Measurements from ENCODE around the gene ROR1. TPM values are rescaled to one million over a fixed set of nuclear protein-coding genes. Genes with fewer than 3 reads are reported as not detected.

The ROR1 gene
- total and polyA plus RNA-seq, 9 of the 15 experiments (the other 6 are each of a cell fraction or from before 2014, with no cell fraction given) = 0.02 TPM; not detected in 8

DNA sequence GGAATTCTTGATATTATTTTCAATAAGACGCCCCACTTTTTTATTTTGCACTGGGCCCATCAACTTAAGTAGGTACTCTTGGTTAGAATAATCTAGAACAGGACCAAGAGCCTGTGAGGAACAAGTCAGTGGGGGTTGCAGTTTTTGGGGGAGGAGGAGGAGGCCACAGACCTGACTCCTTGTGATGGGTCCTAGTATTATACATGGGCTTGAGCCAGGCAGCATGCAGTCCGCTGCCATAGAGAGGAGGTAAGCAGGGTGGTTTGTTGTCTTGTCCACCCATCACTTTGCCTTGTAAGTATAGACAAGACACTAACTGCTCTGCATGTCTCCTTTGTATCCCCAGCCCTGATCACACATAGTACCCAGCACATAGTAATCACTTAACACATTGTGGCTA is 24.5 kb downstream of the ROR1 start:
- DNase-seq (ENCODE audit: extremely low read depth in 1 of 4, low spot score in 3 of 4) = no peak
- 0% methylated on average over 2 of the region's 2 CpGs for WGBS (ENCODE audit: insufficient coverage, low coverage, missing lambda C conversion rate)
- BruUV-seq (replicated peaks) = no TSS peak
- Histone ChIP-seq H3K4me1 (replicated peaks in 1 of 2; ENCODE audit: control insufficient read depth in 2 of 2, insufficient read depth in 2 of 2, low read length in 2 of 2) (no peaks in the 10 kb centered on the region), H4K20me1 (replicated peaks; ENCODE audit: control insufficient read depth, insufficient read depth, low read length) (no peaks in the 10 kb centered on the region), H2AFZ (ENCODE audit: low read depth, low read length) (no peak overlapping the region), H3K9me3 (replicated peaks; ENCODE audit: control insufficient read depth, insufficient read depth, low read depth, low read length) (no peaks in the 10 kb centered on the region), H3K4me2 (ENCODE audit: insufficient read depth, low read length) (no peak overlapping the region), H3K4me3 (no peak overlapping the region), H3K9me1 (ENCODE audit: control insufficient read depth, insufficient read depth, low read length) (no peaks in the 10 kb centered on the region), H3K79me2 (ENCODE audit: control insufficient read depth, insufficient read depth, low read length) (no peaks in the 10 kb centered on the region), H3K27me3 (ENCODE audit: control insufficient read depth in 2 of 2, insufficient read depth in 2 of 2, low read length in 2 of 2) (peaks cover 3 to 15% of the 10 kb centered on the region in 2 experiments; a peak in 2 of 5 replicates), H3K36me3 (ENCODE audit: control insufficient read depth, insufficient read depth, low read length) (no peaks in the 10 kb centered on the region), H3K27ac (ENCODE audit: extremely low read depth, low read depth, low read length) (no peak overlapping the region), H3K9ac (ENCODE audit: insufficient read depth in 1 of 2, low read depth in 2 of 2, low read length in 2 of 2) (no peak overlapping the region)
- CTCF ChIA-PET (ENCODE audit: low intra/inter-chr PET ratio) = no interaction called here
- no peak for ATAC-seq
- TF ChIP-seq CREBBP (IDR thresholded peaks at IDR 0.05; ENCODE audit: low read depth, low read length) (no peak), ZNF134 (CRISPR knock-in tag; conservative IDR thresholded peaks at IDR 0.05) (no peak), HMG20A (CRISPR knock-in tag; conservative IDR thresholded peaks at IDR 0.05) (no peak), POLR2AphosphoS5 (IDR thresholded peaks at IDR 0.05; ENCODE audit: control insufficient read depth, insufficient read depth, low read depth, low read length) (no peak), CCAR2 (IDR thresholded peaks at IDR 0.05; ENCODE audit: low read depth, low read length) (no peak), SOX6 (IDR thresholded peaks at IDR 0.05) (no peak)
- in situ Hi-C loops (cut with MboI) (no loop called here), intact Hi-C loops (cut with micrococcal nuclease) (no loop called here)
- no peak for FAIRE-seq
- POLR2A ChIA-PET = no interaction called here

DNA sequence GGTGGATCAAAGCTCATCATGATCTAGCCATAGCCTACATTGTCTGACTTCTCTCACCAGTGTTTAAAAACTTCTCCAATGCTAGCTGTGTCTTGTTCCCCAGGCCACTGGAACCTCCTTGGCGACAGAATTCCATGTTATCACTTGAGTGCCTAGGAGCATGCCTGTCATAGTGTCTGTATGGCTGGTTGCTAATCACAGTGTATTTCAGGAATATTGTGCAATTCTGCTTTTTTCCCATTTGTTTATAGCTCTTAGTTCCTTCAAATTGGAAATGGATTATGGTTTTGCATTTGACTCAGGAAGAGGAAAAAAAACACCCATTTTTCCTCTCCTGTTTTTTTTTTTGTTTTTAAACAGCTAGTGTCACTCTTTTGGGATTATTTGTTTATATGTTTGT is 25.5 kb downstream of the ROR1 start:
- no peak overlapping the region for H3K4me3 ChIP-seq
- BruUV-seq (replicated peaks) = no TSS peak
- FAIRE-seq (no peak), DNase-seq (ENCODE audit: extremely low read depth in 1 of 4, low spot score in 3 of 4) (no peak), ATAC-seq (no peak)
- intact Hi-C loops (cut with micrococcal nuclease) = no loop called here
- peaks cover 3 to 8% of the 10 kb centered on the region in 2 experiments; a peak in 2 of 5 replicates for H3K27me3 ChIP-seq (ENCODE audit: control insufficient read depth in 2 of 2, insufficient read depth in 2 of 2, low read length in 2 of 2)
- no peak overlapping the region for H3K9ac ChIP-seq (ENCODE audit: insufficient read depth in 1 of 2, low read depth in 2 of 2, low read length in 2 of 2)
- H4K20me1 ChIP-seq (replicated peaks; ENCODE audit: control insufficient read depth, insufficient read depth, low read length) = no peaks in the 10 kb centered on the region
- H3K4me1 ChIP-seq (replicated peaks in 1 of 2; ENCODE audit: control insufficient read depth in 2 of 2, insufficient read depth in 2 of 2, low read length in 2 of 2) = no peaks in the 10 kb centered on the region
- 0% methylated on average over 1 of the region's 1 CpG for WGBS (ENCODE audit: insufficient coverage, low coverage, missing lambda C conversion rate)
- H3K36me3 ChIP-seq (ENCODE audit: control insufficient read depth, insufficient read depth, low read length) = no peaks in the 10 kb centered on the region
- TF ChIP-seq KAT2B (IDR thresholded peaks at IDR 0.05; ENCODE audit: low read depth, low read length) (no peak), RBM15 (IDR thresholded peaks at IDR 0.05; ENCODE audit: insufficient read depth, low read length) (no peak)
- H3K27ac ChIP-seq (ENCODE audit: extremely low read depth, low read depth, low read length) = no peak overlapping the region
- ChIA-PET POLR2A (interaction anchor here (0.7 kb wide), 1 partner anchor 902 kb away, joined by 3 read pairs; no protein-coding TSS in a partner anchor), CTCF (ENCODE audit: low intra/inter-chr PET ratio) (no interaction called here)
- H2AFZ ChIP-seq (ENCODE audit: low read depth, low read length) = no peak overlapping the region
- H3K4me2 ChIP-seq (ENCODE audit: insufficient read depth, low read length) = no peak overlapping the region
- H3K9me3 ChIP-seq (replicated peaks; ENCODE audit: control insufficient read depth, insufficient read depth, low read depth, low read length) = no peaks in the 10 kb centered on the region
- no peaks in the 10 kb centered on the region for H3K9me1 ChIP-seq (ENCODE audit: control insufficient read depth, insufficient read depth, low read length)
- in situ Hi-C loops (cut with MboI) = no loop called here
- no peaks in the 10 kb centered on the region for H3K79me2 ChIP-seq (ENCODE audit: control insufficient read depth, insufficient read depth, low read length)
